Type B pancreatic cell (in vitro differentiated cells): ENCODE results near the gene RASSF7. TPM values are rescaled to one million over a fixed set of nuclear protein-coding genes. Genes with fewer than 3 reads are reported as not detected.

ENCODE experiments used
- DNase-seq: peaks from one replicate; pipeline ENCODE4 v3.0.0; 2021; ENCODE audit warnings: mixed read lengths; ENCODE audit not compliant: unreplicated experiment; ENCODE audit errors: extremely low spot score
- H3K27ac Mint-ChIP-seq: 2 replicates; pipeline ENCODE4 v1.8.0; 2021; ENCODE audit warnings: mild to moderate bottlenecking, mixed read lengths
- H3K27me3 Mint-ChIP-seq: 2 replicates; pipeline ENCODE4 v1.8.0; 2021; ENCODE audit warnings: mixed read lengths
- H3K36me3 Mint-ChIP-seq: 2 replicates; pipeline ENCODE4 v1.8.0; 2021; ENCODE audit warnings: mixed read lengths
- H3K4me1 Mint-ChIP-seq: one replicate; pipeline ENCODE4 v1.8.0; 2021; ENCODE audit warnings: mixed read lengths; ENCODE audit not compliant: unreplicated experiment
- H3K4me3 Mint-ChIP-seq: 2 replicates; pipeline ENCODE4 v1.8.0; 2021; ENCODE audit warnings: mild to moderate bottlenecking, mixed read lengths
- H3K9me3 Mint-ChIP-seq: 2 replicates; pipeline ENCODE4 v1.8.0; 2021; ENCODE audit warnings: mixed read lengths
- total RNA-seq: library from RNA; stranded (reverse); gene quantifications from 2 replicates; pipeline ENCODE4 v1.2.1, GENCODE V29; 2021; ENCODE audit warnings: low replicate concordance
- TF ChIP-seq, protein P1 (sequence below): fragments of 200-600 bp; sonication (generic); conservative IDR thresholded peaks from 2 replicates; pipeline ENCODE4 v1.5.0; 2021; ENCODE audit warnings: antibody characterized with exemption, mild to moderate bottlenecking

Gene RASSF7
- total RNA-seq, 1 donor from 2014 or later: 35.7 TPM

DNA sequence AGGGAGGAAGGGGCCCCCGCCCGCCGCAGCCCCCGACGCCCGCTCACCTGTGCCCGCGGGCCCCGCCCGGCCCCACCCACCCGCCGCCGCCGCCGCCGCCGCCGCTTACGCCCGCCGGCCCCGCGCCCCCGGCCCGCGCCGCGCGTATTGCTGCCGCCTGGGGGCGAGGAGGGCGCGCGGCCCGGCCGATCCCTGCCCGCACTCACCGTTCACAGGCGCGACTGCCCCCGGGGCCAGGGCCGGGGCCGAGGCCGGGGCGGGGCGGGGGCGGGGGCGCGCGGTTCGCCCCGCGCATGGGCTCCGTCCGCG lies 25.6 kb upstream of the RASSF7 start:
- no peaks in the 10 kb centered on the region for H3K36me3 Mint-ChIP-seq
- no peaks in the 10 kb centered on the region for H3K9me3 Mint-ChIP-seq
- TF ChIP-seq, protein P1, sequence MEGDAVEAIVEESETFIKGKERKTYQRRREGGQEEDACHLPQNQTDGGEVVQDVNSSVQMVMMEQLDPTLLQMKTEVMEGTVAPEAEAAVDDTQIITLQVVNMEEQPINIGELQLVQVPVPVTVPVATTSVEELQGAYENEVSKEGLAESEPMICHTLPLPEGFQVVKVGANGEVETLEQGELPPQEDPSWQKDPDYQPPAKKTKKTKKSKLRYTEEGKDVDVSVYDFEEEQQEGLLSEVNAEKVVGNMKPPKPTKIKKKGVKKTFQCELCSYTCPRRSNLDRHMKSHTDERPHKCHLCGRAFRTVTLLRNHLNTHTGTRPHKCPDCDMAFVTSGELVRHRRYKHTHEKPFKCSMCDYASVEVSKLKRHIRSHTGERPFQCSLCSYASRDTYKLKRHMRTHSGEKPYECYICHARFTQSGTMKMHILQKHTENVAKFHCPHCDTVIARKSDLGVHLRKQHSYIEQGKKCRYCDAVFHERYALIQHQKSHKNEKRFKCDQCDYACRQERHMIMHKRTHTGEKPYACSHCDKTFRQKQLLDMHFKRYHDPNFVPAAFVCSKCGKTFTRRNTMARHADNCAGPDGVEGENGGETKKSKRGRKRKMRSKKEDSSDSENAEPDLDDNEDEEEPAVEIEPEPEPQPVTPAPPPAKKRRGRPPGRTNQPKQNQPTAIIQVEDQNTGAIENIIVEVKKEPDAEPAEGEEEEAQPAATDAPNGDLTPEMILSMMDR: no peak
- no peak overlapping the region for H3K27ac Mint-ChIP-seq
- DNase-seq: no peak
- no peak overlapping the region for H3K4me3 Mint-ChIP-seq
- no peaks in the 10 kb centered on the region for H3K4me1 Mint-ChIP-seq
- H3K27me3 Mint-ChIP-seq: peaks cover 18% of the 10 kb centered on the region

DNA sequence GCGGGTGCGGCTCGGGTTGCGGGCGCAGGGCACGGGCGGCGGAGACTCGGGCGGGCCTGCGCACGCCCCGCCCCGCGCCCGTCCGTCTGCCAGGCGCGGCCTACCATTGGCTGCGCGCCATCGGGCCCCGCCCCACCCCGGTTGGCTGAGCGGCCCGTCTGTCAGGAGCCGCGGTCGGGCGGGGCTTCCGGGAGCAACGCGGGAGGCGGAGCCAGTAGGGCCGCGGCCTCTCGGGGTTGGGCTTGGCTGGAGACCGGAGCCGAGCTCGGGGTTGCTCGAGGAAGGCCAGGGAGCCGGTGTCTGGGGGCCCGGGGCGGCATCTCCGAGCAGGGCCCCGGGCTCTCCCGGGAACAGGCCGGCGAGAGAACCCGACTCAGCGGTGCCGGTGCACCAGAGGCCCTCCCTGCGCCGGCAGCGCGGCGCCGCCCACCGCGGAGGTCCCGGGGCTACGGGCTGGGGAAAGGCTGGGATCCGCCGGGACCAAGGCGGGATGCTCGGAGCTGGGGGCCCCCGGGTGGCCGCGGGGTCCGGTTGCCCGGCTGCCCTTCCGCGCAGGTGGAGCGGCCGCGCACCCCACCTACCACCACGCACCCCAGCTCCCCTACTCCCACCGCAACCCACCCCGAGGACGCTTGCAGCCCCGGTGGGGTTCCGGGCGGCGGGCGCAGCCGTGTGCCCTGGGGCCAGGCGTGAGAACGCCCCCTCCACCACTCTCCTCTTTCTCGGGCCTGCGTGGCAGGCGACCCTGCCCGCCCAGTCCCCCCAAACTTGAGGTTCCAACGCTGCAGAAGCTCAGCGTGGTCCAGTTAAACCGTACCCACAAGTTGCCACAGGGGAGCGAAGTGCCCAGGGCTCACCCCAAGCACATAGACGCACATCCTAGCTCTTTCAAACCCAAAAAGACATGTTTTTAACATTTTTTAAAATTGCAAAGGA lies 25.0 kb upstream of the RASSF7 start, which contains the start of gene HRAS:
TSS of gene HRAS (minus strand) at position 58 of the 936 bp plus-strand sequence.
- peak; percentile 98 for DNase-seq
- Mint-ChIP-seq H3K4me1 (no peaks in the 10 kb centered on the region), H3K27ac (peak within 1 kb of the TSS; percentile 86), H3K36me3 (no peaks in the 10 kb centered on the region), H3K9me3 (no peaks in the 10 kb centered on the region), H3K27me3 (peaks cover 18% of the 10 kb centered on the region), H3K4me3 (peak within 1 kb of the TSS; percentile 93)
- TF ChIP-seq, protein P1: no peak

GRCh38 chr11:536841-537621 lies 23.7 kb upstream of the RASSF7 start, which contains the start of gene LRRC56:
TSS of gene LRRC56 (plus strand) at chr11:537527. CDS start at chr11:540685, 3,158 bp downstream.
- Mint-ChIP-seq H3K27ac (peak within 1 kb of the TSS; percentile 86), H3K9me3 (no peaks in the 10 kb centered on the region), H3K27me3 (peaks cover 18% of the 10 kb centered on the region), H3K4me1 (no peaks in the 10 kb centered on the region), H3K36me3 (no peaks in the 10 kb centered on the region), H3K4me3 (peak within 1 kb of the TSS; percentile 93)
- TF ChIP-seq, protein P1: no peak
- DNase-seq: peak; percentile 83

- no peak overlapping the region for H3K27ac Mint-ChIP-seq
- TF ChIP-seq, protein P1: no peak
- H3K36me3 Mint-ChIP-seq: no peaks in the 10 kb centered on the region
- no peaks in the 10 kb centered on the region for H3K9me3 Mint-ChIP-seq
- DNase-seq: peak; percentile 67
- H3K4me1 Mint-ChIP-seq: no peaks in the 10 kb centered on the region
- H3K27me3 Mint-ChIP-seq: peaks cover 18% of the 10 kb centered on the region
- H3K4me3 Mint-ChIP-seq: peak overlapping the region; percentile 54
Observed at GRCh38 chr11:537622-538430, 22.9 kb upstream of the RASSF7 start.

- no peaks in the 10 kb centered on the region for H3K36me3 Mint-ChIP-seq
- DNase-seq: no peak
- H3K27ac Mint-ChIP-seq: no peak overlapping the region
- H3K4me1 Mint-ChIP-seq: no peaks in the 10 kb centered on the region
- H3K27me3 Mint-ChIP-seq: peaks cover 18% of the 10 kb centered on the region
- H3K9me3 Mint-ChIP-seq: no peaks in the 10 kb centered on the region
- peak overlapping the region; percentile 44 for H3K4me3 Mint-ChIP-seq
- TF ChIP-seq, protein P1: no peak
Observed at GRCh38 chr11:538431-539051, 22.2 kb upstream of the RASSF7 start.
